Activated CD4-positive, alpha-beta T cell treated with anti-CD3 and anti-CD28 coated beads, Interleukin-2, amount 50 U/mL, for 4 hours (primary cell): Measurements from ENCODE around the gene SLC35F1.

Source experiments
- DNase-seq, 2 experiments: peaks; one replicate each; pipeline ENCODE4 v3.0.0-alpha.2; 2020

SLC35F1 gene

DNA sequence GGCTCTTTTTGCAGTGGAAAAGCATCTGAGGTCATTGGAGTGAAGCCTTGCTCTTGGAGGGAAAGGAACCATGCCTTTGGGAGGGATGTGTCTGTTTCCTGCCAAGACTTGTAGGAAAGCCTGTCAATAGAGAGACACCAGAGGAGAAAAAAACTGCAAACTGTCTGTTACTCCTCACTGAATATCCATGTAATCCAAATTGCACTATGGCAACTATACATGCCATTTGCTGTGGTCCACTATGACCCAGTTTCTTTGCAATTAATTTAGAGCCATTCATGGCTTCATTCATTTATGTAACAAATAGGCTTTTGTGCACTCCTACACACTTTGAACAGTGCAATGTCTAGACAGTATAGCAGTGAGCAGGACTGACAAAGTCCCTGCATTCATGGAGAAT lies 296.5 kb downstream of the SLC35F1 start:
- DNase-seq, result no peak

DNA sequence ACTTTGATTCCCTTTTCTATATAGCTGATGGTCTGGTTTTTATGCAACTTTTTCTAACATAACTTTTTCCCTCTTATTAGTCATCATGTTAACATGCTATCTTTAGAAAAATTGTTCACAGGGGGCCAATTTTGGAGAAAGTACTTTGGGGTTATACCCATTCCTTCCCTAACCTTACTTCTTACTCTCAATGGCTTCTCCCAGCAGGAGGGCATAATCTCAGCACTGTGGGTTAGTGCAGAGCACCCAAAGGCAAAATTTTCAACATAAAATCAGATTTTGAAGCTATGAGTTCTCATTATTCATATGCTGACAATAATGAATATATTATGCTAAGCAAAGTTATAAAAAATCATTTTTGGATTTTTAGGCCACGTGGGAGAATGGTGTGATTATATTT lies 299.2 kb downstream of the SLC35F1 start:
- no peak for DNase-seq

DNA sequence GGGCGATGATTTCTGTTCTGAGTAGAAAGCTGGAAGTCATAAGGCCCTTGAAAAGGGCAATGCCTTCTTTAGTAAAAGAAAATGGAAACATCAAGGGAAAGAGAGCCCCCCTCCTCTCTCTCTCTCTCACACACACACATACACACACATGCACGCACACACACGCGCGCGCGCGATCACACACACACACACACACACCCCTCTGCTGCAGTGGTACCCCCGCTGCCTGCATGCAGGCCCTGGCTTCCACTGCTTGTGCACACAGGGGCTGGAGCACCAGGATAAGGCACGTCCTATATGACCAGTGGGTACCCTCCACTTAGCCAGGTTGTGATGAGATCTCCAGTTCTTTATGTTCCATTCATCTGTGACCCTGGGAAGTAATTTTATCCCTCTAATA lies 300.9 kb downstream of the SLC35F1 start:
- no peak for DNase-seq

DNA sequence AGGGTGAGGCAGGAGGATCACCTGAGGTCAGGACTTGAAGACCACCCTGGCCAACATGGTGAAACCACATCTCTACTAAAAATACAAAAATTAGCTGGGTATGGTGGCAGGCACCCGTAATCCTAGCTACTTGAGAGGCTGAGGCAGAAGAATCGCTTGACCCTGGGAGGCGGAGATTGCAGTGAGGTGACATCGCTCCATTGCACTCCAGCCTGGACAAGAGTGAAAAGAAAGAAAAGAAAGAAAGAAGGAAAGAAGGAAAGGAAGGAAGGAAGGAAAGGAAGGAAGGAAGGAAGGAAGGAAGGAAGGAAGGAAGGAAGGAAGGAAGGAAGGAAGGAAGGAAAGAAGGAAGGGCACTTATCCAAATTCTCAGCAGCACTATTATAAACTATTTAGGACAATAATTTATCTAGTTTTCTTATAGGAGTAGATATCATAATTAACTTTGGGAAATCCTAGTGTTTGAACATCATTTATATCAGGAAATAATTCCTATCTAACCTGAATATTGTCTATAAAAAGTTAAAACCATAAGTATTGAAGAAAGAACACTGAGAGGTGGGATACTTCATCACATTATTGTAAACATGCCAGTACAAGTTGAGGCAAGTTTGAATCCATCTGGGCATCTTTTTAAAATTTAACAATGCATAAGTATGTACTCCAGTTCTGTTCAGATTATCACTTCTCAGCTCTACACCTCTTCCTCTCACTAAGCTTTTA lies 305.5 kb downstream of the SLC35F1 start:
- no peak for DNase-seq

DNA sequence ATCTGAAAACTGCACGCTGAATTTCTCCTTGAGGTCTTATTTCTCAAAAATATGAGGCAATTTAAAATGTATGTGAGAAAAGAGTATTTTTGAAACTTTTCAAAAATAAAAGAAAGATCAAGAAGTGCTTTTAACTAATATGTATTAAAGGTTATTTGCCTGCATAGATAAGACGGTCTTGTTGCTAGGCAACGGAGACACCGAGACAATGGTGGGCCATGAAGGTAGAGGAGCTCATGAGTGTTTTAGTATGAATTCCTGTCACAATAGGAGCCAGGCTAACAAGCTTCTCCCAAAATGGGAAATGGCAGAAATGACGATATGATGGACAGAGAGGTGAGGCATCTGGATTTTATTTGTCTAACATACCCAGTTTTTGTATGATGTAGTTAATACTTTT lies 308.2 kb downstream of the SLC35F1 start:
- DNase-seq, result no peak

DNA sequence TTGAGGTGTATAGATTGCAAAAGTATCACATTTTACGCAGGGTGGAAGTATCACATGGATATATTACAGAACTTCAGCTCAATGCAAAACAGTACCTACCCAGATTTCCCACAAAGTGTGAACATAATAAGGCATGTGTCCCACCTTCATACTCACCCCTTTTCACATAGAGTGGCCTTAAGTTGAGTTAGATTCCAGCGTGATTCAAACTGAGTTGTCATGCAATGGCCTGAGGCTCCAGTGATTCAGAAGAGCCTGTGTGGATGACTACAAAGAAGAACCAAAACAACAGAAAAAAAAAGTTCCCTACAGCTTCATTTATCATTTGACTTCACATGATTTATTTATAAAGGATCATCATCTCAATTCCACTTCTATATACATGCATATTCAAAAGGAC lies 309.7 kb downstream of the SLC35F1 start:
- DNase-seq, result no peak

DNA sequence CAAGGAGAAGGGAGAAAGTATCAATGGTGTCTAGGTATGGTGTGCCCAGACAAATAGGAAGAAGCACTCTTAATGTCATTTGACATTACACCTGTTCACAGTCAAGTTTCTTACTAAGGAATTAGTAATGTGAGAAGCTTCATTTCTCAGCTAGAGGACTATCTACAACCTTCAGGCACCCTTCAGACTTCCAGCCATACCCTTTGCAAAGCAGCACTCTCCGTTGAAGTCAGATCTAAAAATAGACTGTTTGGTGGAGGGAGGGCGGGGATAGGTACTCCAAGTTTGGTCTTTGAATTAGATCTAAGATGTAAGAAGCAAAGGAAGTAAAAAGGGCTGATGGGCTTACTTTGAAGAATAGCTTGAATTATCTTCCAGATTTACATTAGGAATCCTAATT lies 311.1 kb downstream of the SLC35F1 start:
- no peak for DNase-seq

DNA sequence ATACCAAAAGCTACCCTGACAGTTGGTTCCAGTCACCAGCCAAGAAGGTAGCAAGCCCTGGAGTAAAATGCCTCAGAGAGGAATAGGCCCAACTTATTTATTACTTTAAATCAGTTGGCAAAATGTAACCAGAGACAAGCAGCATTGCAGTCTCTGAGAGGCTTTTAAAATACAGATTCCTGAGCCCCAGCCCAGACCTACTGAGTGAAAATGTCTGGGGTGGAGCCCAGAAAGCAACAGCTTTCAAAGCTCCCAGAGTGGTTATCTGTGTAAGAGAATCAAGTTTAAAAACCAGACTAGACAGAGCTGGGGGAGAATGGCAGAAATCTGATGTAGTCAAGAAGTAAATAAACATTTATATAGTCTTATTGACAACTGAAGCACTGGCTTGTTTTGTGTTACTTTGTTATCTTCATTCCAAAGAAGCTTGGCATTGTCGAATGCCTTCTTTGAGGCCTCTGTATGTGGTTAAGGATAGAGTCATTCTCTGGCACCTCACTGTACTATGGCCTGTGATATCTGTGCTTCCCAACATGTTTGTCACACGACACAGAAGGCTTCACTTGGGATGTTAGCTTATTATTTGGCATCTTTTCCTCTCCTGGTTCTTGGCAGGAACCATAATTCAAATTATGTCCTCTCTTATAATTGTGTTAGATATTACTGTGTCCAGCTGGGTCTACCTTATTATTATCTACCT lies 313.5 kb downstream of the SLC35F1 start:
- no peak for DNase-seq

DNA sequence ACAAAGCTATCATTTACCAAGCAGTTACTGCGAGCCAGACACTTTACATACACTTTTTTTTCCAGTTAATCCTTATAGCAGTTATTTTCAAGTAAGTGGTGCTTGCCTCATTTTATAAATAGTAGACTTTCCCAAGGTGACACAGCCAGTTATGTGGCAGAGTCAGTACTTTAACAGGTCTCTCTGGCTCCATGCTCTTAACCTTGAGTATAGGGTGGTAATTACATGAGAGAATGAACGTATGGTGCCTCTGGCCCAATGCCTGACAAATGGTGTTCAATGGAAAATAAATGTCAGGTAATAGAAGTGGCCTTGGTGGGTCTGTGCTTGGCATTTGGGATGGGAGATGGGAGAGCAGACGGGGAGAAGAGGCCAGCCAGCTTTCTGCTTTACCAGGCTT lies 316.3 kb downstream of the SLC35F1 start:
- no peak for DNase-seq

DNA sequence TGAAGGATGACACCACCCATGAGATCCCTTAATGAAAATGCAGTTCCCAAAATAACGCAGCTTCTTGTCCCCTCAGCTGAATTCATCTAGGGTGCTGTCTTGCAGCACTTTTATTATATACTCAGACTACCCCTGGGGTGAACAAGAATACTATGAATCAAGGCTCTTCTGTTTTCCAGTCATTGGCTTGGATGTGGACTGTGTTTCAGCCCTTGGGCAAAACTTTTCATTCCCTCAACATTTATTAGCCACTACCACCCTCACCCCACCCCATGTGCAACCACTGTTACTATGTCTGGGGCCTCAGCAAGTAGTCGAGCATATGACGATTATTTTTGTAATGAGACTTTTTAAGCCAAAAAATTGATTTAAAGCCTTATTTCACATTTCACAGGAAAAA lies 321.8 kb downstream of the SLC35F1 start:
- no peak for DNase-seq

DNA sequence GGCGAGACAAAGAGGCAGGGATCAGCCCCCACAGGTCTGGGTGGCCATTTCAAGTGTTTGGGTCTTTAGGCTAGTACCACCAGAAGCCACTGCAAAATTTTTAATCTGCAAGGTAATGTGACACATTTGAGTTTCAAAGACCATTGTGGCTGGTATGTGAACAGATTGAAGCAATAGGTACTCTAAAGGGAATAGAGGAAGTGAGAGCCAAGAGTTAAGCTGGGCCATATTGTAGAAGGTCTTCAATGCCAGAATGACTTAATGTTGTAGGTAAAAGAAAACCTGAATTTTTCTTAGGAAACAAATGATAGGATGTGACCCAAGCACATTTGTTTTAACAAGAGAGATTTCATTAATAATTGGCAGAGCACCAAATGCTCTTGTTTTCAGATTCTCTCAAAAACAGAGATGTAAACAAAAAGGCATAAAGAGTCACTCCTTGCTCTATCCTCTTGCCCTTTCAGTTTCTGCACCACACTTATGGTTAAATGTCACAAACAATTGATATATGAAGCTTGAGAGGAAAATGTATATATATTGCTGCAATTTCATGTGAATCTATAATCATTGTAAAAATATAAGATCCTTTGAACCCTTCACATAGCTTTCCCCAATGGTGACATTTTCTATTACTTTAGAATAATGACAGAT lies 333.9 kb downstream of the SLC35F1 start:
- DNase-seq, result no peak

DNA sequence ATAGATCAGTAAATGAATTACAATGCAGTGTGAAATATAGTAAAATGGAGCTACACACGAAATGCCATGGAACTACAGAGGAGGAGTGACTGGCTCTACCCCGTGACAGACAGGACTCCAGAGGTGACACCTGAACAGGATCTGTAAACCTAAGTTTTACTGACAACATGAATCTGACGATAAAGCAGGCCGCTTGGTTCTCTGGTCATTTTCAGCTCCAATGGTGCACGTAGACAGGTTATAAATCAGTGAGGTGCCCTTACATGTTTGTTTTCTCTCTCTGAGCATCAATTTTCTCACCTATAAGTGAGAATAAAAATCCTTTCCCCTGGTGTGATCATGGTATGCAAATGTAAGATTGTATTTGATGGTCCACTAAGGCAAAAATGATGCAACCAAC lies 339.3 kb downstream of the SLC35F1 start:
- no peak for DNase-seq

DNA sequence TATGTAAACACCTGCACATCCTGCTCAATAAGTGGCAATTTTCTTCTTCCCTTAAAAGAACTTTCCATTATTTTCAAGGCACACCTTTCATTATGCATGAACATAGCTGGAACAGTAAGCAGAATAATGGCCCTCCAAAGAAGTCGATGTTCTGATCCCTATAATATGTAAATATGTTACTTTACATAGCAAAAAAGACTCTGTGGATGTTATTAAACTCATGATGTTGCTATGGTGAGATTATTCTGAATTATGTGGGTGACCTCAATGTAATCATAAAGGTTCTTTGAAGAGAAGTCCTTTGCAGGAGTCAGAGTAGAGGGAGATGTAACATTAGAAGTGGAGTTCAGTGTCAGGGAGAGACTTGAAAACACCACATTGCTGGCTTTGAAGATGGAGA lies 341.1 kb downstream of the SLC35F1 start:
- DNase-seq, result no peak

DNA sequence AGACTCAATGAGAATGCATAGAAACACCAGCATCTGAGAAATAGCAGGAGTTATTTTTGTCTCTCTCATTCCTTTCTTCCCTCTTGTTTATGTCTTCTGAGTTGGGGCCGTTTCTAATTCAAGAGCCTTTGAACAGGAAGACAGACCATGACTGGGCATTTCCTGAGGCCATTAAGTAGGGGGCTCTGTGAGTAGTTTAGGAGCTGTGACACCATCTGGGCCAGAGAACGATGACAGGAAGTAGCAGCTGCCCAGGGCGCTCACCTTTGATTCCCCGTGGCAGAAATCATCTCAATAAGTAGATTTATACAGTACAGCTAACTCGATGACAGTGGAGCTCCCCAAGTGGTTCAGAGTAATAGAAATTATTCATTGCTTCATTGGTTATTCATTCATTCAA lies 342.6 kb downstream of the SLC35F1 start:
- no peak for DNase-seq

DNA sequence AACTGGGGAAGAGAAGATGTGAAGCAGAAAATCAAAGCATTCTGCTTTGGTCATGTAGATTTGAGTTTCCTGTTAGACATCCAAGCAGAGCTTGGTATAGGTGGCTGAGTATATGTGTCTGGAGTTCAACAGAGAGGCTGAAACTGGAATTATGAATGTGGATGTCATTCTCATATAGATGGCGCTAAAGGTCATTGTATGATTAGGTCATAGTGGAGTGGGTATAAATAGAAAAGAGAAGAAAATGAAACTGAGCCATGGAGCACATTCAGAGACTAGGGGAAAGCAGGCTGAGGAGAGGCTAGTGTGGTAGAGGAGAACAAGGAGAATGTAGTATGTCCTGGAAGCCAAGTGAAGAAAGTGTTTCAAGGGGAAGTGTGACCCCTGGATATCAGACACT lies 345.4 kb downstream of the SLC35F1 start:
- DNase-seq, result no peak

DNA sequence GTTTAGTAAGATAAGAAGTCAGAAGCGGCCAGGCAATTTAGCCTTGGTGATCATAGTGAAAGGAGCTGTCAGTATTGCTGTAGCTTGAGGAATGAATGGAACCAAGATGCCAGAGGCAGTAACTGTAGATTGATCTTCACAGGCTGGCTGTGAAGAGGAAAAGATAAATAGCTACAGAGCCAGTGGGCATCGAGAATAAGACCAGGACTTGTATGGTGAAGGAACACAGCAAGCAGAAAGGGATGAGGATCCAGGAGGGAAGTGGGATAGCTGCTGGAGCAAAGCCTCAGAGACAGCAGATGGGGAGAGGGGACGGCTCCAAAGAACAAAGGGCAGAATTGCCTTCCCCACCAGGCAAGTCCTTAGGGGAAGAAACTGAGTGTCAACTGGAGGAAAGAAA lies 346.7 kb downstream of the SLC35F1 start:
- no peak for DNase-seq

DNA sequence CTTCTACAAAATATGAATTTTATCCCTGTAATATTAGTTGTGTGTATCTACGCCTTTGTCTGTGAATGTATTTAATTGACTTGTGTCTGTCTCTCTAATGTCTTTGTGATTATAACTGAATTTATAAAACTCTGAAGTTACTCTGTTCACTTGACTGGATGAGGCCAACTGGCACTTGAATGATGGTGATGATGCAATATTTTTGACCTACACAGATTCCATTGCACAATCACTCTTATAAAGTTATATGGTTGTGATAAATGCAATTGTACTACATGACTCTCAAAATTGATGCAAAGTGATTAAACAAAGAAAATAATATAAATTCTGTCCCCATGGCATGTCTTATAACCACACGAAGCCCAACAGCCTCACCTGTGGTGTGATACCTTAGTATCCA lies 353.8 kb downstream of the SLC35F1 start:
- no peak for DNase-seq

DNA sequence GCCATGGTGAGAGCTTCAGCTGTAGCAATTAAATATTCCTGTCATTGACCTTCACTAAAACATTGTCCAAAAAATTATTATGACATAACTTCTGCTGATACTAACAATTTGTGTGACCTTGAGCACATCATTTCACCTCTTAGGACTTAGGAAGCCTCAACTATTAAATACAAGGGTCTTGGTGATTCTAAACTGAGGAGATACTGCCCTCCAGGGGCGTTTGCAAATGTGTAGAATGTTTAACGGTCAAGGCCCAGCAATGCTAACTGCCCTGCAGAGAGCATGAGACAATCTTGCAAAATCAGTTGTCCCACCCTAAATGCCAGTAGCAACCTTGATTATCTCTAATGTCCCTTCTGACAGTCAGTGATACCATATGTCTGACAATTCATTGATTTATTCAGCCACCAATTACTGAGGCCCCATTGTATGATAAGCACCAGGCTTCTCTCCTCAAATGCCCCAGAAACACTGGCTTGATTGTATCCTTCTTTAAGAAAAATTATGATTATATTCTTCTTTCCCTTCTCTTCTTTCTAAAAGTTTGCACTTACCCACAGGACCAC lies 356.9 kb downstream of the SLC35F1 start:
- no peak for DNase-seq

DNA sequence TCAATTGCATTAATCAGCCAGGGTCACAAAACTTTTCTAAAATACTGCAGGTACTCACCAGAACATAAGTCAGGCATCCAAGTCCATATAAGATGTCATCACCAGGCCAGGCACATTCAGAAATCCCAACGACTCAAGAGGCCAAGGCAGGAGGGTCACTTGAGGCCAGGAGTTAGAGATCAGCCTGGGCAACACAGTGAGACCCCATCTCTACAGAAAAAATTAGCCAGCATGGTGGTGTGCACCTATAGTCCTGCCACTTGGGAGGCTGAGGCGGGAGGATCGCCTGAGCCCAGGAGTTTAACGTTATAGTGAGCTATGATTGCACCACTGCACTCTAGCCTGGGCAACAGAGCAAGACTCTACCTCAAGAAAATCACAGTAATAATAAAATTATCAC lies 362.6 kb downstream of the SLC35F1 start:
- DNase-seq, result no peak

DNA sequence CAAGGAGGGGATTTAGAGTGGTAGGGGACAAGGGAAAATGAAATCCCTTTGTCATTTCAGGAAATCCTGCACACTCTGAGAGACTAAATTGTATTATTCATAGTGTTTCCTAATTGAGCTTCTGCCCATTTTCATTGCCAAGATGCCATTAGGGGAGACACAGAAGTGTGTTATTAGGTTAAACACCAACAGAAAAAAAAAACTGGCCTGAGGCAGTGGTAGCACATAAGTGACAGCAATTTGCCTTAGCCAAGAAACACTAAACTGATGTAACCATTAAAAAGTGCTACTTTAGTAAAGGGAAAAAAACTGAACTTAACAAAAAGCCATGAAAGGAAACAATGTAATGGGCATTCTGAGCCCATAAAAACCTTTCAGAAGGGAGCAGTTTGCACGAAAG lies 370.6 kb downstream of the SLC35F1 start:
- no peak for DNase-seq

DNA sequence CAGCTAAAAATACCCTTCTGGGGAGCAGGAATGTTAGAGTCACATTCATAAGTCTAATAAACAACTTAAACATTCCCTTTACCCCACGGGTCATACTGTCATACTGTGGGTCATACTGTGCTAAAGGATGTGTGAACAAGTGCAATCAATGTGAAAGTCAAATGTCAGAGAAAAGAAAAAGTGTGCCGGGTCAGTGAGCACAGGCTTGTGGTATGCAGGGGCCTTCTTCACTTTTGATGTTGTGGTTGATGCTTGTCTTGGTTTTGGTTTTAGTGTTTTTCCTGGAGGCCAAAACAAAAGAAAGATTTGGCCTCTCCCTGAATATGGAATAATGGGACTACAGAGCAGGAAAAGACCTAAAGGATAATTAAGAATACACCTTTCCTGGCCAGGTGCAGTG lies 373.1 kb downstream of the SLC35F1 start:
- DNase-seq, result no peak

DNA sequence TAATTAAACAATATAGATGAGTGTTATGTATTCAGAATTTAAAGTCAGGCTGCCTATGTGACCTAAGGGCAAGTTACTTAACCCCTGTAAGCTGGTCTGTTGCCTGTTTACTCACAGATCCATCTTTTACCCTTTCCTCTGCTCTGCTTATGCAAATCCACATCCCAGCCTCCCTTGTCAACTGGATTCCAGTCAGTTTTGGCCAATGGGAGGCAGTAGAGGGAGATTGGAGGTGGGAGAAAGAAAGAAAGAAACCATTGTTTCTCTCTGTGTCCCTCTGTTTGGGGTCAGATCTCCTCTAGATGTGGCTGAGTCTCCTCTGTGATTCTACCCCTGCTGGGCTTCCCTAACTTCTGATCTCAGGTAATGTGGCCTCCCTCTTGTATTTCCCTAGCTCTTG lies 374.2 kb downstream of the SLC35F1 start:
- no peak for DNase-seq

DNA sequence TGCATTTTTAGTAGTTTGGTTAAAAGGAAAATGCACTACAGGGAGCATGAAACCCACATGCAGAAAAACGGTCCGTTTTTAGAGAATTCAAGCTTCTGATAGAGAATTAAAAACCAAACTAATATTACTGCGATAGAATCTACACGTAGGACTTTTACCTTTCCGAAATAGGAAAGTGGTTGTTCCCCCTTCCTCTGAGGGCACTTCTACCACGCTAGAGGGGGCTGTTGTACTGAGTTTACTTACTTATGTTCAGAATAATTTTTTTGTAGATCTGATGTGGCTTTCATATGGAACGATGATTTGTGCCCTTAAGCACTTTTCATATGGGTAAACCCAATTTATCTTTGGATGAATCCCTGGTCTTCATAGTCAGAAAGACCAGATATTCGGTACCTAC lies 376.7 kb downstream of the SLC35F1 start:
- peak; percentile 36 to 37 for DNase-seq

DNA sequence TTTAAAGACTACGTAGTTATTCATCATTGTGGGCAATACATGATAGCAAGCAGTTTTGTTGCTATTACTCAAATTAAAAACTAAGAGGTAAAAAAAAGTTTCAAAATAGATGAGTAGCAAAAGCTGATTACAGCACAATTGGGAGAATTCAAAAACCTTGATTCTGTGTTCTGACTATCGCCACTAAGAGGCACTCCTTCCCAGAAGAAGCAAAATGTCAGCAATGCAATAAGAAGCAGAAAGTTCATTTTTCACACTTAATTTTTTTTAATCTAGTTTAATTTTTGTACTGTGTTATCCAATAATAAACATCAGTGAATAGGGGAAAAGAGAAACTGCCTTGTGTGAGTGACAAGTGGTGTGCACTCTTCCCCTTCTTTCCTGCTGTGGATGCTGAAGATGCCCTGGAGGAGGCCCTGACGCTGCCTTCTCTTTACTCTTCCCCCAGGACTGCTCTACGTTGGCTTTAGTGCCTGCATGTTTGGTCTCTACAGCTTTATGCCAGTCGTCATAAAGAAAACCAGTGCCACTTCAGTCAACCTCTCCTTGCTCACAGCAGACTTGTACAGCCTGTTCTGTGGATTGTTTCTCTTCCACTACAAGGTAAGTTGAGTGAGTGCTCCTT lies 377.8 kb downstream of the SLC35F1 start:
- no peak for DNase-seq
